Mucosa of descending colon (tissue), 3 donors: ENCODE measurements around the gene CWC27. TPM values are rescaled to one million over a fixed set of nuclear protein-coding genes. Genes with fewer than 3 reads are reported as not detected.

ENCODE experiments used
- ATAC-seq: fragments of 200-7000 bp; cut with Tn5 transposase; one replicate; pipeline ENCODE4 v1.9.1; 2020; ENCODE audit warnings: mild to moderate bottlenecking, moderate library complexity
- DNase-seq, 3 donors: peaks; one replicate each; pipeline ENCODE4 v3.0.0-alpha.2; 2020
- H3K36me3 ChIP-seq: fragments of 200-600 bp; one replicate; pipeline ENCODE4 v1.8.0; 2021; ENCODE audit warnings: low read depth, mild to moderate bottlenecking
- H3K4me1 ChIP-seq: fragments of 200-600 bp; one replicate; pipeline ENCODE4 v1.8.0; 2021; ENCODE audit warnings: low read depth, mild to moderate bottlenecking
- H3K4me3 ChIP-seq: fragments of 200-600 bp; one replicate; pipeline ENCODE4 v1.8.0; 2021; ENCODE audit warnings: mild to moderate bottlenecking
- H3K9me3 ChIP-seq: fragments of 200-600 bp; one replicate; pipeline ENCODE4 v1.8.0; 2021; ENCODE audit warnings: mild to moderate bottlenecking
- CTCF ChIP-seq: fragments of 200-600 bp; IDR thresholded peaks from one replicate; pipeline ENCODE4 v1.8.0; 2022; ENCODE audit warnings: antibody characterized with exemption, mild to moderate bottlenecking
- intact Hi-C, 2 donors: fragments of 100-400 bp; cut with DNase I in 1 of 2; cut with micrococcal nuclease in 1 of 2; formaldehyde crosslinking; loops; one replicate each; pipeline versions ENCODE4 v1.11.0 to v1.11.1; 2022; cut with DNase I, micrococcal nuclease
- total RNA-seq, 3 donors: library from RNA; stranded (reverse); fragmentation: NEBNext Ultra II Directional in 2 of 3; extraction: Animal tissue kit (Norgen Biotek cat#: 25700) in 2 of 3; gene quantifications; one replicate each; pipeline versions ENCODE4 v1.2.1 to v1.2.4, GENCODE V29; 2021 to 2023
- donor health status: DM: no; HTN: no; CAD: no; lungs with moderate emphysema.
- donor health status: DM: no; HTN: no; CAD: no.
- donor health status: DM: no; HTN: yes; CAD: no.

CWC27 gene
- total RNA-seq, 3 donors from 2014 or later: 15.1 to 21.7 (median 15.2) TPM

GRCh38 chr5:65012301-65012892 lies 243.7 kb downstream of the CWC27 start:
- no peak for ATAC-seq
- TF ChIP-seq CTCF: no peak

GRCh38 chr5:65013166-65013565 lies 244.4 kb downstream of the CWC27 start:
- intact Hi-C loops: no loop called here
- Histone ChIP-seq H3K4me3 (no peak overlapping the region), H3K9me3 (no peaks in the 10 kb centered on the region), H3K4me1 (peaks cover 4% of the 10 kb centered on the region), H3K36me3 (no peaks in the 10 kb centered on the region)
- TF ChIP-seq CTCF: no peak
- DNase-seq: no peak
- no peak for ATAC-seq

More at GRCh38 chr5:65012301-65012892, 243.7 kb downstream of the CWC27 start:
- H3K9me3 ChIP-seq: no peaks in the 10 kb centered on the region
- H3K4me3 ChIP-seq: no peak overlapping the region
- DNase-seq: no peak
- intact Hi-C loops: no loop called here
- H3K4me1 ChIP-seq: peaks cover 4% of the 10 kb centered on the region
- no peaks in the 10 kb centered on the region for H3K36me3 ChIP-seq

- intact Hi-C loops: no loop called here
- ATAC-seq (no peak), DNase-seq (no peak)
- H3K4me3 ChIP-seq: no peak overlapping the region
- no peaks in the 10 kb centered on the region for H3K36me3 ChIP-seq
- no peaks in the 10 kb centered on the region for H3K9me3 ChIP-seq
- no peak for TF ChIP-seq CTCF
- peaks cover 4% of the 10 kb centered on the region for H3K4me1 ChIP-seq
These were observed 246.0 kb downstream of the CWC27 start for GRCh38 chr5:65014769-65015168.

- Histone ChIP-seq H3K4me1 (no peaks in the 10 kb centered on the region), H3K9me3 (no peaks in the 10 kb centered on the region), H3K4me3 (no peak overlapping the region), H3K36me3 (no peaks in the 10 kb centered on the region)
- ATAC-seq (no peak), DNase-seq (no peak)
- intact Hi-C loops: no loop called here
- no peak for TF ChIP-seq CTCF
These were observed 247.0 kb downstream of the CWC27 start for GRCh38 chr5:65015767-65016166.

- ATAC-seq: no peak
- intact Hi-C loops: no loop called here
These were observed 248.9 kb downstream of the CWC27 start for GRCh38 chr5:65017636-65018035.

More at GRCh38 chr5:65017636-65018035, 248.9 kb downstream of the CWC27 start:
- Histone ChIP-seq H3K4me3 (no peak overlapping the region), H3K9me3 (no peaks in the 10 kb centered on the region), H3K4me1 (no peaks in the 10 kb centered on the region), H3K36me3 (no peaks in the 10 kb centered on the region)
- TF ChIP-seq CTCF: no peak
- DNase-seq: no peak
